ENCODE results near the gene LYRM1. TPM values are rescaled to one million over a fixed set of nuclear protein-coding genes. Genes with fewer than 3 reads are reported as not detected.
A peak's percentile ranks its signal among the peaks of the same experiment; 100 is the strongest.

LYRM1 gene
- total and polyA plus RNA-seq, 2 experiments from 2014 or later: 57.3 to 60.0 TPM

GRCh38 chr16:20910781-20911321 is 10.3 kb downstream of the LYRM1 start:
- Histone ChIP-seq H3K27me3 (no peaks in the 10 kb centered on the region), H3K4me1 (ENCODE audit: insufficient read depth) (peaks cover 17% of the 10 kb centered on the region), H3K4me3 (no peak overlapping the region), H3K27ac (peak overlapping the region; percentile 67), H3K4me2 (no peak overlapping the region), H3K36me3 (replicated peaks; ENCODE audit: insufficient read depth, low read depth) (no peaks in the 10 kb centered on the region), H3K9me3 (ENCODE audit: low read depth) (no peaks in the 10 kb centered on the region), H2AFZ (no peak overlapping the region), H3K9me2 (replicated peaks; ENCODE audit: insufficient read depth) (no peaks in the 10 kb centered on the region), H4K20me1 (ENCODE audit: insufficient read depth, poor library complexity, severe bottlenecking) (no peaks in the 10 kb centered on the region), H3K79me2 (peaks cover 30% of the 10 kb centered on the region)
- WGBS (ENCODE audit: low lambda C conversion rate, missing lambda C conversion rate): 61% methylated on average over 2 of the region's 2 CpGs
- DNase-seq (ENCODE audit: low spot score): peak; percentile 34
- TF ChIP-seq, protein P1, sequence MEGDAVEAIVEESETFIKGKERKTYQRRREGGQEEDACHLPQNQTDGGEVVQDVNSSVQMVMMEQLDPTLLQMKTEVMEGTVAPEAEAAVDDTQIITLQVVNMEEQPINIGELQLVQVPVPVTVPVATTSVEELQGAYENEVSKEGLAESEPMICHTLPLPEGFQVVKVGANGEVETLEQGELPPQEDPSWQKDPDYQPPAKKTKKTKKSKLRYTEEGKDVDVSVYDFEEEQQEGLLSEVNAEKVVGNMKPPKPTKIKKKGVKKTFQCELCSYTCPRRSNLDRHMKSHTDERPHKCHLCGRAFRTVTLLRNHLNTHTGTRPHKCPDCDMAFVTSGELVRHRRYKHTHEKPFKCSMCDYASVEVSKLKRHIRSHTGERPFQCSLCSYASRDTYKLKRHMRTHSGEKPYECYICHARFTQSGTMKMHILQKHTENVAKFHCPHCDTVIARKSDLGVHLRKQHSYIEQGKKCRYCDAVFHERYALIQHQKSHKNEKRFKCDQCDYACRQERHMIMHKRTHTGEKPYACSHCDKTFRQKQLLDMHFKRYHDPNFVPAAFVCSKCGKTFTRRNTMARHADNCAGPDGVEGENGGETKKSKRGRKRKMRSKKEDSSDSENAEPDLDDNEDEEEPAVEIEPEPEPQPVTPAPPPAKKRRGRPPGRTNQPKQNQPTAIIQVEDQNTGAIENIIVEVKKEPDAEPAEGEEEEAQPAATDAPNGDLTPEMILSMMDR (IDR thresholded peaks at IDR 0.05; ENCODE audit: poor library complexity): no peak
- no peak for TF ChIP-seq EZH2phosphoT487 (IDR thresholded peaks at IDR 0.05; ENCODE audit: low read depth, severe bottlenecking, unreplicated experiment)
- TF ChIP-seq EZH2 (IDR thresholded peaks at IDR 0.05; ENCODE audit: borderline replicate concordance): no peak

DNA sequence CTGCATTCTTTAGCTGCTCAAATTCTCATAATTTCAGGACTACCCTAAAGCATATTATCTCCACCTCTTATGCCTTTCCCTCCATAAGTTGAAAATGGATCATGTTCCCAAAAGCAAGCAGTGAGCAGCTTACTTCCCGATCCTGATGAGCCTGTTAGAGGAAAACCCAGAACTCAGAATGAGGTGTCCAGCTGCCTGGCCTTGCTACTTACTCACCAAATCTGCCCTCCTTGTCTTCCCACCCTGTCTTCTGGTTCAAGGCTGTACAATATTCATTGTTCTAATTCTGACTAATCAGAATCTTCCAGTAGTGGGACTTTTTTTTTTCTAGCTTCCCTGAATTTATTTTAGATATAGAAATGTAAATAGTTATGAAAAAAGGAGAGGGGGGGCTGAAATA is 10.8 kb downstream of the LYRM1 start:
- H3K36me3 ChIP-seq (replicated peaks; ENCODE audit: insufficient read depth, low read depth): no peaks in the 10 kb centered on the region
- H3K4me3 ChIP-seq: no peak overlapping the region
- no peaks in the 10 kb centered on the region for H3K9me3 ChIP-seq (ENCODE audit: low read depth)
- no peak for DNase-seq (ENCODE audit: low spot score)
- no peaks in the 10 kb centered on the region for H3K9me2 ChIP-seq (replicated peaks; ENCODE audit: insufficient read depth)
- 47% methylated on average over 1 of the region's 1 CpG for WGBS (ENCODE audit: low lambda C conversion rate, missing lambda C conversion rate)
- no peaks in the 10 kb centered on the region for H4K20me1 ChIP-seq (ENCODE audit: insufficient read depth, poor library complexity, severe bottlenecking)
- peaks cover 12% of the 10 kb centered on the region for H3K4me1 ChIP-seq (ENCODE audit: insufficient read depth)
- peak overlapping the region; percentile 67 for H3K27ac ChIP-seq
- H3K27me3 ChIP-seq: no peaks in the 10 kb centered on the region
- no peak overlapping the region for H3K4me2 ChIP-seq
- TF ChIP-seq, protein P1 (IDR thresholded peaks at IDR 0.05; ENCODE audit: poor library complexity): no peak
- no peak for TF ChIP-seq EZH2 (IDR thresholded peaks at IDR 0.05; ENCODE audit: borderline replicate concordance)
- no peak for TF ChIP-seq EZH2phosphoT487 (IDR thresholded peaks at IDR 0.05; ENCODE audit: low read depth, severe bottlenecking, unreplicated experiment)
- peaks cover 30% of the 10 kb centered on the region for H3K79me2 ChIP-seq
- H2AFZ ChIP-seq: no peak overlapping the region

DNA sequence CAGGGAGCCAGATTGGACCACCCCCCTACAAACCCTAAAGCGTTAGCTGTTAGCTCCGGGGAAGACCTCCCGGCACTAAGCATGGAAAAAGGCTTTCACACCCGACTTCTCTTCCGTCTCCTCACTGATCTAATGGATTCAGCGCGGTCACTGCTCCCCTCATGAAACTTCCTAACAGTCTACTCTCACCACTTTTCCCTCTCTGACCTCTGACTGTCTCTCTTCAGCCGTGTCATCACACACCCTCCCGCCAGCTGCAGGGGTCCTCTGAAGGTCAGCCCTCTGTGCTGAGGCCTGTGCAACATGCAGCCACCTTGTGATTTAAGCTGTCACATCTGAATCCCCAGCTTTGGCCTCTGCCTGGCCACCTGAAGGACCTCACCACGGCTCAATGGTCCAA is 15.7 kb downstream of the LYRM1 start:
- Histone ChIP-seq H3K79me2 (peaks cover 12% of the 10 kb centered on the region), H3K9me3 (ENCODE audit: low read depth) (no peaks in the 10 kb centered on the region), H3K36me3 (replicated peaks; ENCODE audit: insufficient read depth, low read depth) (no peaks in the 10 kb centered on the region), H3K4me2 (no peak overlapping the region), H3K27me3 (no peaks in the 10 kb centered on the region), H4K20me1 (ENCODE audit: insufficient read depth, poor library complexity, severe bottlenecking) (no peaks in the 10 kb centered on the region), H3K4me3 (no peak overlapping the region), H3K4me1 (ENCODE audit: insufficient read depth) (peaks cover 3% of the 10 kb centered on the region), H3K27ac (no peak overlapping the region), H3K9me2 (replicated peaks; ENCODE audit: insufficient read depth) (no peaks in the 10 kb centered on the region), H2AFZ (no peak overlapping the region)
- DNase-seq (ENCODE audit: low spot score): no peak
- no peak for TF ChIP-seq EZH2 (IDR thresholded peaks at IDR 0.05; ENCODE audit: borderline replicate concordance)
- TF ChIP-seq, protein P1 (IDR thresholded peaks at IDR 0.05; ENCODE audit: poor library complexity): no peak
- TF ChIP-seq EZH2phosphoT487 (IDR thresholded peaks at IDR 0.05; ENCODE audit: low read depth, severe bottlenecking, unreplicated experiment): no peak
- WGBS (ENCODE audit: low lambda C conversion rate, missing lambda C conversion rate): 96% methylated on average over 10 of the region's 10 CpGs

Data from hepatocyte (in vitro differentiated cells).